GM18867 (cell line): ENCODE results near the gene PLD5.
A peak's percentile ranks its signal among the peaks of the same experiment; 100 is the strongest.
"Not testable (repeated sequence)": the region's sequence is repeated elsewhere in the genome, so short reads cannot be mapped to it uniquely, and the experiment has no call there.

Experiments
- ATAC-seq: cut with Tn5 transposase; IDR thresholded peaks from one replicate; pipeline ENCODE4 v1.9.1; 2021; ENCODE audit warnings: mild to moderate bottlenecking, moderate library complexity; ENCODE audit not compliant: unreplicated experiment

Gene PLD5

GRCh38 chr1:242179767-242180166, 344.7 kb downstream of the PLD5 start:
- ATAC-seq, result peak; percentile 96

GRCh38 chr1:242178924-242179708, 345.4 kb downstream of the PLD5 start:
- no peak for ATAC-seq

- no peak for ATAC-seq
Observed at GRCh38 chr1:242178436-242178835, 346.1 kb downstream of the PLD5 start.

- no peak for ATAC-seq
Observed at GRCh38 chr1:242162140-242162539, 362.4 kb downstream of the PLD5 start.

- peak; percentile 64 for ATAC-seq
Observed at GRCh38 chr1:242147096-242147976, 377.2 kb downstream of the PLD5 start.

- ATAC-seq, result no peak
Observed at GRCh38 chr1:242146652-242147051, 377.8 kb downstream of the PLD5 start.

- ATAC-seq, result no peak
Observed at GRCh38 chr1:242140836-242141235, 383.7 kb downstream of the PLD5 start.

GRCh38 chr1:242139986-242140385, 384.5 kb downstream of the PLD5 start:
- ATAC-seq, result no peak

GRCh38 chr1:242139442-242139841, 385.1 kb downstream of the PLD5 start:
- peak; percentile 72 for ATAC-seq

- no peak for ATAC-seq
Observed at GRCh38 chr1:242133796-242134195, 390.7 kb downstream of the PLD5 start.

- no peak for ATAC-seq
Observed at GRCh38 chr1:242133351-242133750, 391.1 kb downstream of the PLD5 start.

GRCh38 chr1:242132121-242132817, 392.2 kb downstream of the PLD5 start:
- no peak for ATAC-seq

GRCh38 chr1:242128951-242129502, 395.5 kb downstream of the PLD5 start:
- ATAC-seq, result peak; percentile 89

GRCh38 chr1:242120432-242120831, 404.1 kb downstream of the PLD5 start:
- no peak for ATAC-seq

GRCh38 chr1:242100921-242101320, 423.6 kb downstream of the PLD5 start:
- no peak for ATAC-seq

- not testable (repeated sequence) for ATAC-seq
Observed at GRCh38 chr1:242097283-242097682, 427.2 kb downstream of the PLD5 start.

GRCh38 chr1:242093116-242093515, 431.4 kb downstream of the PLD5 start:
- ATAC-seq, result no peak

GRCh38 chr1:242089911-242090310, 434.6 kb downstream of the PLD5 start:
- no peak for ATAC-seq

GRCh38 chr1:242088875-242089274, 435.6 kb downstream of the PLD5 start:
- ATAC-seq, result no peak

- ATAC-seq, result no peak
Observed at GRCh38 chr1:242086706-242087105, 437.8 kb downstream of the PLD5 start.

- ATAC-seq, result no peak
Observed at GRCh38 chr1:242086093-242086492, 438.4 kb downstream of the PLD5 start.
